Activated CD4-positive, alpha-beta T cell treated with anti-CD3 and anti-CD28 coated beads for 4 hours (primary cell): Measurements from ENCODE around the gene FKBP10.
"Not testable (repeated sequence)": the region's sequence is repeated elsewhere in the genome, so short reads cannot be mapped to it uniquely, and the experiment has no call there.

Source experiments
- DNase-seq, 2 donors: peaks; one replicate each; pipeline ENCODE4 v3.0.0-alpha.2; 2020

FKBP10 gene, protein sequence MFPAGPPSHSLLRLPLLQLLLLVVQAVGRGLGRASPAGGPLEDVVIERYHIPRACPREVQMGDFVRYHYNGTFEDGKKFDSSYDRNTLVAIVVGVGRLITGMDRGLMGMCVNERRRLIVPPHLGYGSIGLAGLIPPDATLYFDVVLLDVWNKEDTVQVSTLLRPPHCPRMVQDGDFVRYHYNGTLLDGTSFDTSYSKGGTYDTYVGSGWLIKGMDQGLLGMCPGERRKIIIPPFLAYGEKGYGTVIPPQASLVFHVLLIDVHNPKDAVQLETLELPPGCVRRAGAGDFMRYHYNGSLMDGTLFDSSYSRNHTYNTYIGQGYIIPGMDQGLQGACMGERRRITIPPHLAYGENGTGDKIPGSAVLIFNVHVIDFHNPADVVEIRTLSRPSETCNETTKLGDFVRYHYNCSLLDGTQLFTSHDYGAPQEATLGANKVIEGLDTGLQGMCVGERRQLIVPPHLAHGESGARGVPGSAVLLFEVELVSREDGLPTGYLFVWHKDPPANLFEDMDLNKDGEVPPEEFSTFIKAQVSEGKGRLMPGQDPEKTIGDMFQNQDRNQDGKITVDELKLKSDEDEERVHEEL

GRCh38 chr17:41812381-41813151 lies at the start of gene FKBP10:
Gene FKBP10 (plus strand): TSS chr17:41813004. CDS start chr17:41813035, 31 bp downstream.
- peak; percentile 20 to 38 for DNase-seq

- no peak for DNase-seq
These were observed 49.5 kb upstream of the FKBP10 start for GRCh38 chr17:41763327-41763726.

GRCh38 chr17:41766135-41766534 lies 46.7 kb upstream of the FKBP10 start:
- no peak for DNase-seq

DNA sequence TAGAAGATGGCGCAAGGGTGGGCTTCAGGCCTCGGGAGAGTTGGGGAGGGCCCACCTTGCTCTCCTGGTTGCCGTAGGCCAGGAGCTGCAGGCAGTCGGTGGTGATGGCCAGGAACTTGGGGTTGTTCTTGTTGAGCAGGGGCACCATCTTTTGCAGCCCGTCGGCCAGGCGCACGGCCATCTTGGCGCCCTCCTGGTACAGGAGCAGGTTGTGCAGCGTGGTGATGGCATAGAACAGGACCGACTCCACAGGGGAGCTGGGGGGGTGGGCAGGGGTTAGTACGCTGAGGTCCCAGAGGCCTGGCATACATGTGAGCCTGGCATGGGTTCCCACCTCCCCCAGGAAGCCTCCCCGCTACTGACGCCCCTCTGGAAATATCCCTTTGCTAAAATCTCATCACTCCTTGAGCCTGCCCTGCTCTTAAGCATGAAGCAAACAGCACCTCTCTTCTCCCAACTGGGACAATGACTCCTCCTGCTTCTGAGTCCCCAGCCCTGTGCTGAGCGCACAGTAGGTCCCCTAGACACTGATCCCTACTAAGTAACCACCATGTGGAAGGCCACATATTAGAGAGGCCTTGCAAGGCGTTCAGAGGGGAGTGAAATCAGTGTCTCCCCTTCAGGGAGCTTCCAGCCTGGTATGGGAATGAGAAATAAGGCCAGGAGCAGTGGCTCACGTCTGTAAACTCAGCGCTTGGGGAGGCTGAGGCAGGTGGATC lies 45.3 kb upstream of the FKBP10 start:
- DNase-seq, result no peak

GRCh38 chr17:41768682-41769288 lies 44.0 kb upstream of the FKBP10 start:
- no peak for DNase-seq

- no peak for DNase-seq
These were observed 43.4 kb upstream of the FKBP10 start for GRCh38 chr17:41769346-41769862.

GRCh38 chr17:41769985-41770384 lies 42.8 kb upstream of the FKBP10 start:
- DNase-seq, result no peak

DNA sequence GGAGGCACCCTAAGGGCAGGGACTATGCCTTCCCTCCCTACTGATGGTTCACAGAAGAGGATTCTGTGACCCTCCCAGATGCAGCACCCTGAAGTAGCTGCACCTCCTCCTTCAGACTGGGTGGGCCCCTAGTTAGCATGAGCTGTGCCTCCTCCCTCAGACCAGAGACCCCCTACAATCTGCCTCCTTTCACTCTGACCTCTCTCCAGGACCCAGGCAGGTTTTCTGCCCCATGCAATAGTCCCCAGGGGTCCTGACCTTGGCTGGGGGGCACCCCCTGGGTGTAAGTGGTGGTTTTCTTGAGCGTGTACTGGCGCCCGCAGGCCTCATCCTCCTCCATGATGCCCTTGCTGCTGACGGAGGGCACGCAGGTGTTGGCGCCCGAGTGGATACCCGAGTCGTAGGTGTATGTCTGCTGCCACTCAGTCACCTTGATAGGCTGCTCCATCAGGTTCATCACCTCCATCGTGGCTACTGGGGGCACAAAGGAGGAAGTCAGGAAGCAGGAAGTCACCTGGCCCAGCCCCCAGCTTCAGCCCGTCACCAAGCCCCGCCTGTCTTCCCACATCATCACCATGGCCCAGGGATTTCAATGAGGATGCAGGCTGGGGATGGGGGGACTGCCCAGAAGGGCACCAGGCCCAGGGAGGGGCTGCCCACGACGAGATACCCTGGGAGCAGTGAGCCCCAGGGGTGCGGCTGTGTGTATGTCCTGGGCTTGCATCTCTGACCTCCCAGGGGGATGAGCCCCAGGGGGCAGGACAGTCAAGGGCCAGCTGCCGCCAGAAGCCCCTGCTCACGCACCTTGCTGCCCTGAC lies 41.2 kb upstream of the FKBP10 start:
- no peak for DNase-seq

GRCh38 chr17:41772218-41772585 lies 40.6 kb upstream of the FKBP10 start:
- no peak for DNase-seq

- no peak for DNase-seq
These were observed 40.1 kb upstream of the FKBP10 start for GRCh38 chr17:41772586-41773189.

- DNase-seq, result no peak
These were observed 39.6 kb upstream of the FKBP10 start for GRCh38 chr17:41773190-41773588.

GRCh38 chr17:41773731-41774193 lies 39.0 kb upstream of the FKBP10 start:
- no peak for DNase-seq

DNA sequence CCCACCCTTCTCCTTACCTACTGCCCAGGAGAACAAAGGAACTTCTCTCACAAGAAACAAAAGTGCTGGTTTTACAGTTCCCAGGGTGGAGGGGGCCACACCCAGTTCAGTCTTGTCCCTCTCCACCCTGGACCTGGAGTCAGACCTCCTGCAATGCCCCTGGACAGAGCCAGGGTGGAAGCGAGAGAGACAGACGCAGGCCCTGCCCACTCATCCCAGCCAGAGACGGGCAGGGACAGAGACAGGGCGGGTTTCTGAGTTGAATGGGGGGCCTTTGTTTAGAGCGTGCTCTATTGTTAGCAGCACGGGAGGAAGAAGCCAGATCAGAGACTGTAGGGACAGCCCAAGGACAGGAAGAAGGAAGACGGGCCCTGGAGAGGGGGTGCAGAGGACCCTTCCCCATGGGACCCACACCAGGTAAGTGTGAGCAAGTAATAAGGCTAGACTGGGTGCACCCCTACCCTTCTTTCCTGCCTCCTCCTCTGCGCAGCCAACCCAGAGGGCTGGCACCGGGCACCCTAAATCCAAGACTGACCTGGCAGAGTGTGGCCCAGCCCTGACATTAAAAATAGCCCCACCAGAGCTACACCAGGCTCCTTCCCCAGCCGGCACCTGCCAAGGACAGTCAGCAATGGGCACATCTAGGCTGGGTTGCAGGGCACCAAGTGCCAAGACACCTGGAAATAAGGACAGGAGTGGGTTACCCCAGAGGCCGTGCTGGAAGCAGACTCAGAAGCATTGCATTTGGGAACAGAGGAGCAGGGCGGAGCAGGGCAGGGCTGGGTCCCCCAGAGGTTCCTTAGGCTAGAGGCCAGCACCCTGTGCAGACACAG lies 37.2 kb upstream of the FKBP10 start:
- DNase-seq, result no peak

GRCh38 chr17:41776262-41776900 lies 36.4 kb upstream of the FKBP10 start:
- not testable (repeated sequence) for DNase-seq

DNA sequence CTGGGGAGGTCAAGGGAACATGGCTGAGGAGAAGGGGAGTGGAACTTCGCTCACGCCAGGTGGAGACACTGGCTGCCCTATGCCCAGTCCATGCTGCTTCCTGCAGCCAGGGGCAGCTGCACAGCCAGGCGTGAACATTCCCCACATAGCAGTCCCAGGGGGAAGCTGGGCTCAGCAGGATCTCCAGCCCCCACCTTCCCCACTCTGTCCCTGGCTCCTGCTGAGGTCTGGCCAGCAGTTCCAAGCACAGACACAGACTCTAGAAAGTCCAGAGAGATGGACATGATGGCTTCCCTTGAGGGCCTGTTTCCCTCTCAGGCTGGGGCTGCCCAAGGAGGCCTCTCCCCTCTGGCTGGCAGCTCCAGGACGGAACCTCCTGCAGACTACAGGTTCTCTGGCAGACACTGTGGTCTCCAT lies 35.6 kb upstream of the FKBP10 start:
- DNase-seq, result no peak

GRCh38 chr17:41777574-41778188 lies 35.1 kb upstream of the FKBP10 start:
- DNase-seq, result no peak

DNA sequence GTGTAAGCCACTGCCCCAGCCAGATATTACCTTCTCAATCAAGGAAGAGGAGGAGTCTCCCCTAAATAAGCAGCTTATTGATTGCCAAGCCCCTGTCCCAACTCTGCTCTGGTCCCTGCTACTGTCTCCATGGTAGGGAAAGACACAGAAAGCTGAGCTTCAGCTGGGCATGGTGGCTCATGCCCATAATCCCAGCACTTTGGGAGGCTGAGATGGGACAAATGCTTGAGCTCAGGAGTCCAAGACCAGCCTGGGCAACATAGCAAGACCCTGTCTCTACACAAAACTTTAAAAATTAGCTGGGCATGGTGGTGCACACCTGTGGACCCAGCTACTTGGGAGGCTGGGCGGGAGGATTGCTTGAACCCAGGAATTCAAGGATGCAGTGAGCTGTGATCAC lies 32.9 kb upstream of the FKBP10 start:
- no peak for DNase-seq

GRCh38 chr17:41781404-41782110 lies 31.2 kb upstream of the FKBP10 start:
- no peak for DNase-seq
